HEK293 (cell line): Measurements from ENCODE around the gene CEP70.

Experiments used
- IKZF3 ChIP-seq: fragments of 450-650 bp; IDR thresholded peaks from 2 replicates; pipeline ENCODE4 v1.5.0; 2018; ENCODE audit warnings: missing biosample characterization, mild to moderate bottlenecking, missing genetic modification characterization, moderate library complexity
- ZNF155 ChIP-seq: fragments of 450-650 bp; formaldehyde crosslinking; IDR thresholded peaks from 2 replicates; pipeline ENCODE4 v1.5.1; 2016; ENCODE audit warnings: missing biosample characterization, missing genetic modification characterization
- ZNF274 ChIP-seq, 2 experiments: fragments of 200-500 bp in 1 of 2; fragments of 450-650 bp in 1 of 2; sonication (Bioruptor generic) in 1 of 2; formaldehyde crosslinking in 1 of 2; IDR thresholded peaks; 2 replicates each; pipeline versions ENCODE4 v1.5.1 to v1.6.1; 2014 to 2016; ENCODE audit warnings: borderline replicate concordance in 1 of 2, inconsistent platforms in 1 of 2, low read length in 1 of 2, missing biosample characterization in 1 of 2, missing genetic modification characterization in 1 of 2
- TF ChIP-seq, protein P1 (sequence below): fragments of 450-650 bp; formaldehyde crosslinking; IDR thresholded peaks from 2 replicates; pipeline ENCODE4 v1.5.1; 2016; ENCODE audit warnings: missing biosample characterization, missing genetic modification characterization

DNA sequence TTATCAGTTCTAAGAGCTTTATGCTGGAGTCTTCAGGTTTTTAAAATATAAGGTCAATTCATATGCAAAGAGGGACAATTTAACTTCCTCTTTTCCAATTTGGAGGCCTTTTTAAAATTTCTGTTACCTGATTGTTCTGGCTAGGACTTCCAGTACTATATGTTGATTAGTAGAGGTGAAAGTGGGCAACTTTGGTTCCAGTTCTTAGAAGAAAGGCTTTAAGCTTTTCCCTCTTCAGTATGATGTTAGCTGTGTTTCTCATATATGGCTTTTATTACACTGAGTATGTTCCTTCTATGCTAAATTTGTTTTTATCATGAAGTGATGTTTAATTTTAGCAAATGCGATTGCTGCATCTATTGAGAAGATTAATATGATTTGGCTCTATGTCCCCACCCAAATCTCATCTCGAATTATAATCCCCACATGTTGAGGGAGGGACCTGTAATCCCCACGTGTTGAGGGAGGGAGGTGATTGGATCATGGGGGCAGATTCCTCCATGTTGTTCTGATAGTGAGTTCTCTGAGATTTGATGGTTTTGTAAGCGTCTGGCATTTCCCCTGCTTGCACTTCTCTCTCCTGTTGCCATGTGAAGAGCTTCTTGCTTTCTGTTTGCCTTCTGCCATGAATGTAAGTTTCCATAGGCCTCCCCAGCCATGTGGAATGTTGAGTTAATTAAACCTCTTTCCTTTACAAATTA, 48.3 kb upstream of the CEP70 start:
- TF ChIP-seq, protein P1, sequence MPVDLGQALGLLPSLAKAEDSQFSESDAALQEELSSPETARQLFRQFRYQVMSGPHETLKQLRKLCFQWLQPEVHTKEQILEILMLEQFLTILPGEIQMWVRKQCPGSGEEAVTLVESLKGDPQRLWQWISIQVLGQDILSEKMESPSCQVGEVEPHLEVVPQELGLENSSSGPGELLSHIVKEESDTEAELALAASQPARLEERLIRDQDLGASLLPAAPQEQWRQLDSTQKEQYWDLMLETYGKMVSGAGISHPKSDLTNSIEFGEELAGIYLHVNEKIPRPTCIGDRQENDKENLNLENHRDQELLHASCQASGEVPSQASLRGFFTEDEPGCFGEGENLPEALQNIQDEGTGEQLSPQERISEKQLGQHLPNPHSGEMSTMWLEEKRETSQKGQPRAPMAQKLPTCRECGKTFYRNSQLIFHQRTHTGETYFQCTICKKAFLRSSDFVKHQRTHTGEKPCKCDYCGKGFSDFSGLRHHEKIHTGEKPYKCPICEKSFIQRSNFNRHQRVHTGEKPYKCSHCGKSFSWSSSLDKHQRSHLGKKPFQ (tag by site-specific recombination) = no peak
- TF ChIP-seq ZNF155 = no peak
- TF ChIP-seq ZNF274 (IDR thresholded peaks at IDR 0.05; ENCODE audit: low read length) = no peak
- TF ChIP-seq ZNF274 (tag by site-specific recombination; IDR thresholded peaks at IDR 0.05; ENCODE audit: borderline replicate concordance) = no peak
- no peak for TF ChIP-seq IKZF3 (tag by site-specific recombination)
